D341Med (cell line): ENCODE measurements around the gene ADARB1.

ENCODE experiments used
- DNase-seq: peaks from one replicate; pipeline ENCODE4 v3.0.0; 2012; ENCODE audit warnings: low spot score

The ADARB1 gene

GRCh38 chr21:45054927-45055612 lies 19.3 kb upstream of the ADARB1 start:
- DNase-seq, result no peak

DNA sequence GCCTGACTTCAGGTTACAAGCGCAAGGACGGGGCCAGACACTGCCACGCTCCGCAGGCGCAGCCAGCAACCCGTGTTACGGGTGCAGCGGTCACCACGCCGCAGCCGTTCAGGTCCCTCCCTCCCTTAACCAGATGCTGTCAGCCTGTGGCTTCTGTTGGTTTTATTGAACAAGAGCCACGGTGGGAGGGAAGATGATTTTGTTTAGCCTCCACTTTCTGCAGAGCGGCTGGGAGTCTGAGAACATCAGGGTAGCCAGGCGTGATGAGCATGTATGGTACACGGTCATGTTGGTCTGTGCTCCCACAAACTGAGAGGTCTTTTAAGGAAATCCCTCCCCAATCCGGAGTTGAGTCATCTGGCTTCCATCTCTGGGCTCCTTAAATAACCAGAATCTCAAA lies 18.5 kb upstream of the ADARB1 start:
- no peak for DNase-seq

- DNase-seq, result no peak
Observed at GRCh38 chr21:45056296-45056904, 18.0 kb upstream of the ADARB1 start.

GRCh38 chr21:45056917-45057560 lies 17.3 kb upstream of the ADARB1 start:
- DNase-seq, result no peak

GRCh38 chr21:45057886-45058285 lies 16.5 kb upstream of the ADARB1 start:
- no peak for DNase-seq

GRCh38 chr21:45059121-45059520 lies 15.3 kb upstream of the ADARB1 start:
- no peak for DNase-seq

GRCh38 chr21:45060089-45060488 lies 14.3 kb upstream of the ADARB1 start:
- DNase-seq, result no peak

- DNase-seq, result no peak
Observed at GRCh38 chr21:45060675-45061311, 13.6 kb upstream of the ADARB1 start.

DNA sequence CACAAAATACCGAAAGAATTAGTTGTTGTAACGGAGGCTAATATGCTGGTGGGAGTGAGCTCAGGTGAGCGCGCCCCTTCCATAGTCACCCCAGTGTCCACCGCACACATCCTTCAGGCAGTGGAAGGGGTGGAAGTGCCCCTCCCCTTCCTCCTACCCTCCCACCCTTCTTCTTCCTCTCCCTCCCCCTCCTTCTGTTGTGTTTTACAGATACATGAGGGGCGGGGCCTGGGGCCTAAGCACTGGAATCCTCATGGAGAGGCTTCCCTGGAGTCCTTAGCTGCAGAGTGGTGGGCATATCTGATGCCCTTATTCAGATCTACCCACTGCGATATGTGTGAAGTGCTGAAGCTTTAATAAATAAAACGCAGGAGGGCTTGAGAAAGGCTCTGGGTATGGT lies 10.3 kb upstream of the ADARB1 start:
- no peak for DNase-seq

GRCh38 chr21:45064618-45065399 lies 9.6 kb upstream of the ADARB1 start:
- no peak for DNase-seq

DNA sequence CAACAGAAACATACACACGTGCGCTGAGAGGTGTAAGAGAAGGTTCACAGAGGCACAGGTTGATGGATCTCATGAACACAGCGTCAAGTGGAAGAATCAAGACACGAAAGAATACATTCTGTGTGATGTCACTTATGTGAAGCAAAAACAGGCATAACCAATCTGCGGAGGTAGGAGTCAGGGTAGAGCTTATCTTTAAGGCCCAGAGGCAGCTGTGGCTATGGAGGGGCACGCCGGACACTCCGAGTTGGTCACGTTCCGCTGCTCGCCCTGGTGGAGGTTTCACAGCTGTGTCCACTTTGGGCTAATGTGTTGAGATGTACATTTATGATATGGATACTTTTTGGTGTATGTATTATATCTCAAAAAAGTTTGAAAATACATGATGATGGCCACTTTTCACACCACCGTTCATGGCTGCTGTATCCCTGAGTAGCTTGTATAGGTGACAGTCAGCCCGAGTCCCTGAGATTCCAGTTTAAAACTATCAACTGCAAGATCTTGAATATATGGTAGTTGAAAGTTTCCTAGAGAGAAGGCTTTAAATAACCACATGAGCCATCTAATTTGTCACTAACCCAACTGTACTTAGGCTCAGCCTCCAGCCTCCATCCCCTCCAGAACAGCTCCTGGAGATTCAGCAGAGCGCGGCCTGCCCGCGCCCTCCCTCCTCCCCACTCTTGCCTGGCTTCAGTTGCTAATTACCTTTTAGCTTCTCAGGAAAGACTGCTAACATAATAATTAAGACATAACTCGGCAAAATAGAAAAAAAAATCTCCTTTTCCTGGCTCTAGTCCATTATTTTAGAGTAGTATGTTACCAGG lies 6.7 kb upstream of the ADARB1 start:
- no peak for DNase-seq

GRCh38 chr21:45069085-45069484 lies 5.3 kb upstream of the ADARB1 start:
- DNase-seq, result no peak

DNA sequence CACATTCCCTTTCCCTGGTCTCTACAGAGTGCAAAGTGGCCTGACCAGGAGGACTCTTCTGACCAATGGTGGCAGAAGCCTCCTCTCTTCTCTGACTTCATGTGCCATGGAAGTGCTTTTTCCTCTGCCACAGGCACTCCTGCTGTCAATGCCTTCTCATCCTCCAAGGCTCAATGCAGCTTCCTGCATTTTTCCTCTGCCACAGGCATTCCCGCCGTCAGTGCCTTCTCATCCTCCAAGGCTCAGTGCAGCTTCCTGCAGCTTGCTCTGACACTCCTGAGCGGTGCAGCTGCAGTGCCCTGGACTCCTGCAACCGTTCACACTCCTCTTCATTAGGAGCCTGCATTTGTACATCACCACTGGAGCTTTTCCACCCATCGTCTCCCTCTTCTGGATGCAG lies 4.7 kb upstream of the ADARB1 start:
- no peak for DNase-seq

DNA sequence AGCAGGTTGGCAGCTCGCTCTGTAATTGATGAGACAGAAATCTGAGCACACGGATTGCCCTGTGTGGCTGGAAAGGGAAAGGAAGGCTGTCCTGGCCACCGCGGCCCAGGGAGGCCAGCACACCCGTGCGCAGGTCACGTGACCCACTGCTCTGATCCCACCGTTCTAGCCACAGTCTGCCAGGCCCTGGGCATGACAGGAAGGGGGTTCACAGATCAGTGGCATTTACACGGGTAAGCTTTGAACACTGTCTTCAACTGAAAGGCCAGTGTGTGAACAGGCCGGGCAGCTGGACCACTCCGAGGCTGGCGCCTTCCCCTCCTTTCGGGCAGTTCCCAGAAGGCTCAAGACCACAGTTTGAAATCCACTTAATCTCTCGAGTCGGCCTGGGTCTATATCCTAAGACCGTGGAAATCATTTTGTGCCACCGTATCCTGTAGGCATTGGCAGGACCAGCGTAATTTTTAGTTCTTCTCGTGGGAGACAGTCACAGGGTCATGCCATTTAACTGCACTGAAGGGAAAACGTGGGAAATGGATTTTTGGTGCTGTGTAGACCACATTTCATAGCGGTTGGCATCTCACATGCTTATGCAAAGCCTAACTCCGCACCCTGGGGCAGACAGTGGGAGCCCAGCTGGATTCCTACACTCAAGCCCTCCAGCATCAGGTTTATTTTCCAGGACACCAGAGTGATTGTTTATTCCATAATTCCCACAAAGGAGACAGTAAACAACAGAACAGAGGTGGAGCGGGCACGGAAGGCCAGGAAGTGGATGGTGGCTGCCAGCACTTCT lies 3.1 kb upstream of the ADARB1 start:
- DNase-seq, result no peak

GRCh38 chr21:45071874-45072737 lies 2.3 kb upstream of the ADARB1 start:
- no peak for DNase-seq

DNA sequence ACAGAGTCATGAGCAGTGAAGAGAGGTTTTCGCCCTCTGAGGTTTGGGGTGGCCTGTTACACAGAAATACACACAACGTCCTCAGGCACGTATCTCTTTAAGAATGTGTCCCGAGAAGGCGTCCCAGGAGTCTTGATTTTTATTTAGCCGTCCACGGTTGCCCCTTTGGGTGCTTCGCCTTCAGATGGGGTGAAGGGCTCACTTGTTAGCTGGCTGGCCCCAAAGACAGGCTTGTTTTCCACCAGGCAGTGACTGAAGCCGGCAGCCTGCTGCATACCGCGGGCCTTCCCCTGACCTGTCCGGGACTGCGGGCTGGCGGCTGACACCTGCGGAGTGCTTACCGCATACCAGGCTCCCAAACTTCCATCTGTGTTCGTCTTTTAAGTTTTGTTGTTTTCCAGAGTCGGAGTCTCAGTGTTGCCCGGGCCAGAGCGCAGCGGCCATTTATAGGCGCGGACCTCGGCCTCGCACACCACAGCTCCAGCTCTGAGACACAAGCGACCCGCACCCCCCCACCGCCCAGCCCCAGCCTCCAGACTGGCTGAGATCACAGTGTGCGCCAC lies 1.6 kb upstream of the ADARB1 start:
- DNase-seq, result no peak

GRCh38 chr21:45073301-45074047 lies 906 bp upstream of the ADARB1 start:
- no peak for DNase-seq

DNA sequence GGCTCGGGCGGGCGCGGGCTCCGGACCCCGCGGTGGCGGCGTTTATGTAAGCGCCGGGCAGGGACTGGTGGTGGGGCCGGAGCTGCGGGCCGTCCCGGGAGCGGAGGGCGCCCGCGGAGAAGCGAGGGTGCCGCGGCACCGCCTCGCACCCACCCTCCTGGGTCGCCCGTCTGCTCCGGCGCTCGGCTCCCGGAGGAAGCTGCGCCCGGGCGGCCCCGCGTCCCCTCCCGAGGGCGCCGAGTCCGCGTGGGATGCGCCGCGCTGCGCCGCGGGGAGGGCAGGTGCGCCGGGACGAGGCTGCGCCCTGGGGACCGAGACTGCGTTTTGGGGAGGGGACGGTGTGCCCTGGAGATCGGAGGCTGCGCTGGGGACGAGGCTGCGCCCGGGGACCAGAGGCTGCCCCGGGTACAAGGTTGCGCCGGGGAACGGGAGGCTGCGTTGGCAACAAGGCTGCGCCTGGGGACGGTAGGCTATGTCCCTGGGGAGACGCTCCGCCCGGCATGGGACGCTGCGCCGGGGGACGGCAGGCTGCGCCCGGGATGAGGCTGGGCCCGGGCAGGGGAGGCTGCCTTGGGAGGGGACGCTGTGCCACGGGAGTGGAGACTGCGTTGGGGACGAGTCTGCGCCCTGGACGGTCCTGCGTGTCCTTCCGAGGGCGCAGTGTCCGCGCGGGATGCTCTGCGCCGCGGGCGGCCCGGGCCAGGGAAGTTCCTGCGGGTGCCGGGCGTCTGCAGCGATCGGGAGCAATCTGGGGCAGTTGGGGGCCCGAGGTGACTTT lies 627 bp downstream of the ADARB1 start:
- DNase-seq, result peak; percentile 86
